GM19324 (cell line): ENCODE data around the gene HES7.

Source experiments
- ATAC-seq: cut with Tn5 transposase; IDR thresholded peaks from one replicate; pipeline ENCODE4 v1.9.1; 2021; ENCODE audit warnings: mild to moderate bottlenecking, moderate library complexity; ENCODE audit not compliant: unreplicated experiment, low FRiP score

The HES7 gene

DNA sequence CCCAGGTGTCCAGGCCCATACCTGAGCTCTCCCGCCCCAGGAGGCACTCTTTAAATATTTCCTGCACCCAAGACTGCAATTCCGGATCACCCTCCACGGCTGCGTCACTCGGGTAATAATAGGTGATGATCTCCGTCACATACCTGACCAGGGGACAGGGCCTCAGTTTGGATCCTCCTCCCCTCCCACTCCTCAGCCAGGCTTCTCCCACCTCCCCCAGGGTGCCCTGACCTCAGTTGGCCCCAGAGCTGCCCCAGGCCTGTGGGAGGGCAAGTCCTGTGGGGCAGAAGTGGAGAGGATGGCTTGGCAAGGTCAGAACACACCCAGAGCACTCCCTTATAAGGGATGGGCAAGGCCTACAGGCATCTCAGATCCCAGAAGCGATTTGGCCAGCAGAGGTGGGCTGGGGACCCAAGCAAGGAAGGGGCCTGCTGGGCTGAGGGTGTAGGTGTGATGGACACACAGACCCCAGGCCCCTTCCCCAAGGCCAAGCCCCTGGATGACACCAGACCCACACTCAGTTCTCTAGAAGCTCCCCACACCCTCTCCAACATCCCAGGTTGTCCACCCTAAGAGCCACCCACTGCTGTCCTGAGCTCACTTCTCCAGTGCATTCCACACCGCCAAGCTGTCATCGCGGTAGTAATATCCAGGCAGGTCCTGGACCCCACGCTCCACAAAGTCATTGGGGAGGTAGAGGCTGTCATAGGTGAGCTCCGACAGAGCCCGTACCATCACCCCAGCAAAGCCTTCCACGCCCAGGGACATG, 48.1 kb downstream of the HES7 start:
- no peak for ATAC-seq

DNA sequence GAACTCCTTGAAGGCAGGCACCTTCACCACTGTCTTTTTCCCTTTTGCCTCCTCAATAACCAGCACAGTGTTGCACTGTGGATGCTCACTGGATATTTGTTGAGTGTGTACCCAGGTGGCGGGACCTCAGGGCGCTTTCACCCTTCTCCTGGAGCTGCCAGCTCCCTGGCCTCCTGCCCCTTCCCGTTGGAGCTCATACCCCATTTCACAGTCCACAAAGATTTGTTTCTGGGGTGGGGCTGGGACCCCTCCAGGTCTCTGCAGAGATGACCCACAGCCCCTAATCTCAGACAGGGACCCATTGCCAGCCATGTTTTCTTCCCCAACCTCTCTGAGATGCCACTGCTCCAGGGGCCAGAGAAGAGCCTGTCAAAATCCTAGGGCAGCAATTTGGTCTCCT, 48.8 kb downstream of the HES7 start:
- ATAC-seq, result no peak

DNA sequence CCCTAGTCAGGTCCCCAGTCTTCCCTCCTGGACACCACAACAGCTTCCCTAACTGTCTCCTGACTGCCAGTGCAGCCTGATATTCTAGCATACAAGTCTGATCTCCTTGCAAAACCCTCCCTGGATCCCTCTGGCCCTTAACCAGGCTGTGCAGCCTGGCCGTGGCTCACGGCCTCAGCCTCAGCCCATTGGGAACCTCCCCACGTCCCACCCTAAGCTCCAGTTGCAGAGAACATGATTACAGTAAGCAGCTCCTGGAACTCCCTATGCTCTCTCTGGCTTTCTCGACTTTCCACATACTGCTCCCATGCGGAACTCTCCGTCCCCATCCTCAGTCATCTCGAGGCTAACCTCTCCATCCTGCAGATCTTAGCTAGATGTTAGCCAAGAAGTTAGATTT, 49.4 kb downstream of the HES7 start:
- no peak for ATAC-seq

DNA sequence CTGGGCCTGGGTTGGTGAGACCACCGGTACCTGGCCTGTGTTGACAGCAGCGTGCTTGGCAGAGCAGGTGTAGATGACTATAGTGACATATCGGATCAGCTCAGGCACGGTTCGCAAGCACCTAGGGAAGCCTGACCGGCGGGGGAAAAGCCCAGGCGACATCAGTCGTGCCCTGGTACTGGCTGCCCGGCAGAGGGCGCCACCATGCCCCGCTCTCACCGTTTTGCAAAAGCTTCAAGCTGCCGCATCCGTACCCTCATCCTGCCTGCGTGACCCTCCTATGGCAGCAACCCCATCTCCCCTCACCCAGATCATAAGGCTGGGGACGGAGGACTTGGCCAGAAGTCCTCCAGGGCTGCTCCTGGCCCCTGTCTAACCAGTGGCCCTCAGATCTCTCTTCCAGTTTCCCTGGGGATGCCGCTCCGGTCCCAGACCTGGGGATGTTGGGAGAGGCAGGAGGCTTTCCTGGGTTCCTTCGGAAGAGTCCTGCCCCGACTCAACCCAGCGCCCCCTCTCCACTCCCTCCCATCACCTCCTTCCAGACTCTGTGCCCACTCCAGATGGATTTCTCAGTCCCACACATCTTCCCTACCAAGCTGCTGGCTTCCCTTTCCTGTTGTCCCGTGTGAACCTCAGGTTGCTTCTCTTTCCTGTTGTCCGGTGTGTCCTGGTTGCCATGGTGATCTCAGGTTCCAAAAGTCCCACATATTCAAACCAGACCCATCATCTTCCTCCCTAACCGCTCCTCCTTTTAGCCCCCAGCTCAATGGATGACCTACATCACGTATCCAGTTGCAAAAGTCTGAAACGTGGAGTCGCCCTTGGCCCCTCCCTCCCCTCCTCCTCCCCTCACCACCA, 50.0 kb downstream of the HES7 start:
- ATAC-seq, result no peak

DNA sequence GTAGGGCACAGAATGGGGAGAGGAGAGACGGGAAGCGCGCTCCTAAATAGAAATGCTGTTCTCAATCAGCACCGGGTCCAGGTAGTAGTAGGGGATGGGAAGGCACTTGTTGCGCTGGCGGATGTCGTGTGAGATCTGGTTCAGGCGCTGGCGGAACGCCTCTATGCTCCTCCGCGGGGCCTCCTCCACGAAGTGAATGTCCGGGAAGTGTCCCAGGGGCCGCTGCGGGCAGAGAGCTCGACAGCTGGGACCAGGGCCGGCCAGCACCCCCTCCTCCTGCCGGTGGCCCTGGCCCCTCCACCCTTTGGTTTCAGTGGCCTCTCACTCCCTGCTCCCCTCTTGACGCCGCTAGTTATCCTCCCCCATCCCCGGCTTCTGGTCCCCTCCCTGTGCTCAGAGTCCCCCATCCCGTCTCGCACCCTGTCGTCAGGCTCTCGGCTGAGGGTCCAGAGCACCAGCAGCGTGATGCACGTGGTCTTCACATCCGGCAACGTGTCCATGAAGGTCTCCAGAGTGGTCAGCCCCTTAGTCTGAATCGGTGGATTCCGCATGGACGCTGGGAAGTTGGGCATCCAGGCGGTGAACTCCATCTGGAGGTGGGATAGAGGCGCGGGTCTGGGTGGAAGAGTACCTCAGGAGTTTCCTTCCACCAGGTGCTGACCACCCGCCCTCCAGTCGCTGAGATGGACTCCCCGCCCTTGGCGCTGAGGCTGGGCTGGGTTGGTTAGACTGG, 51.0 kb downstream of the HES7 start:
- ATAC-seq, result no peak

DNA sequence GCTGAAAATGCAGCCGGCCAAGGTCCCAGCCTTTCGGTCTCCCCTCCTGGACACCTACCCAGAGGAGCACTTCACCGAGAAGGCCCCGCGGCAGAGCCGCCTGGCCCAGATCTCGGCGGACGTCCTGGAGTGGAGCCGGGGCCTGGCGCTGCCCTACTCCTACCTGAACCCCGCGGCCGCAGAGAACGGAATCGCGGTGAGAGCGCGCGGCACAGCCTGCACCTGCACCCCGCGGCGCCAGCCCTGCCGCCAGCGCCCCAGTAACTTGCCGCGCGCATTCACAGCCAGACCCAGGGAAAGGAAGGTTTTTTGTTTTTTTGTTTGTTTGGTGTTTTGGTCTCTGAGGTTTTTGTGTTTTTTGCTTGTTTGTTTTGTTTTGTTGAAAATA, 51.6 kb downstream of the HES7 start:
- ATAC-seq, result no peak

DNA sequence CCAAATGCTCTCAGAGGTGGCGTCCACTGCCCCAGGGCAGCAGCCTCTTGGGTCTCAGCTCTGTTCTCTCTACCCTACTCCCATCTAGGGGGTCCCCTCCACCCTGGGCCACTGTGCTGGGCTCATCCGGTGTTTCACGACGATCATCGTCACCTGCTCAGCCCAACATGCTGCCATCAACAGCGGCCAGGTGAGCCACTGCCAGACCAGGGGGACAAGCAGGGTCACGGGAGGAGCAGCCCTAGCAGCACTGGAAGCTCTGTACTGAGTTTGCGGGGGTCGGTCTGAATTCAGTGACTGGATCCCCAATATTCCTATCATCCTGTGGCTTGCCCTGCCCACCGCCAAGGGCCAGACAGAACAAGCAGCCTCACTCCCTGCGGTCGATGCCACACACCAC, 52.4 kb downstream of the HES7 start:
- ATAC-seq, result no peak
